ENCODE measurements around the gene FZD2.
A peak's percentile ranks its signal among the peaks of the same experiment; 100 is the strongest.
"Not testable (repeated sequence)": the region's sequence is repeated elsewhere in the genome, so short reads cannot be mapped to it uniquely, and the experiment has no call there.

The FZD2 gene

GRCh38 chr17:44556832-44557606, at the start of gene FZD2:
FZD2 (plus strand) TSS chr17:44557484; CDS start chr17:44557689, 205 bp downstream.
- peak; percentile 84 to 97 for DNase-seq

GRCh38 chr17:44511241-44512134, 45.8 kb upstream of the FZD2 start:
- DNase-seq, result peak in 1 of 2 experiments; percentile 17

DNA sequence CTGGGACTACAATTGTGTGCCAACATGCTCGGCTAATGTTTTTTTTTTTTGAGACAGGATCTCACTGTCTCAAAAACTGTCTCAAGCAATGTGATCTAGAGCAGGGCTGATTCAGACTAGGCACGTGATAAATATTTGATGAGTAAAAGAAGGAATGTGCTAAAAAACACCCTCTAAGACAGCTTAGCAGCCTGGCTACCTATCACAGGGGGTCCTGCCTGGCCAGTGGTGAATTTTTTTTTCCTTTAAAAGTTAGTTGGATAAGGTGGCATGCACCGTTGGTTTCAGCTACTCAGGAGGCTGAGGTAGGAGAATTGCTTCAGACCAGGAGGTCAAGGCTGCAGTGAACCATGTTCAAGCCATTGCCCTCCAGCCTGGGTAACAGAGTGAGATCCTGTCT, 39.3 kb upstream of the FZD2 start:
- DNase-seq, result no peak

- peak; percentile 28 to 67 for DNase-seq
Observed at GRCh38 chr17:44522883-44523671, 34.2 kb upstream of the FZD2 start.

- no peak for DNase-seq
Observed at GRCh38 chr17:44523672-44523972, 33.7 kb upstream of the FZD2 start.

DNA sequence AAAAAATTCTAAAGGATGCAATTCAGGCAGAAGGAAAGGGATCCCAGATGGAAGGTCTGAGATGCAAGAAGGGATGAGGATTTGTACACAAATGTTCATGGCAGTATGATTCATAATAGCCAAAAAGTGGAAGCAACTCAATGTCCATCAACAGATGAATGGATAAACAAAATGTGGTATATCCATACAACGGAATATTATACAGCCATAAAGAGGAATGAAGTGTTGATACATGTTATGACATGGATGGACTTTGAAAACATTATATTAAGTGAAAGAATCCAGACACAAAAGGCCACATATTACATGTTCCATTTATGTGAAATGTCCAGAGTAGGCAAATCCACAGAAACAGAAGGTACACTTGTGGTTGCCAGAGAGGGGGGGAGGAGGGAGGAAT, 30.2 kb upstream of the FZD2 start:
- DNase-seq, result no peak

GRCh38 chr17:44527954-44528353, 29.3 kb upstream of the FZD2 start:
- no peak for DNase-seq

GRCh38 chr17:44529864-44530263, 27.4 kb upstream of the FZD2 start:
- no peak for DNase-seq

DNA sequence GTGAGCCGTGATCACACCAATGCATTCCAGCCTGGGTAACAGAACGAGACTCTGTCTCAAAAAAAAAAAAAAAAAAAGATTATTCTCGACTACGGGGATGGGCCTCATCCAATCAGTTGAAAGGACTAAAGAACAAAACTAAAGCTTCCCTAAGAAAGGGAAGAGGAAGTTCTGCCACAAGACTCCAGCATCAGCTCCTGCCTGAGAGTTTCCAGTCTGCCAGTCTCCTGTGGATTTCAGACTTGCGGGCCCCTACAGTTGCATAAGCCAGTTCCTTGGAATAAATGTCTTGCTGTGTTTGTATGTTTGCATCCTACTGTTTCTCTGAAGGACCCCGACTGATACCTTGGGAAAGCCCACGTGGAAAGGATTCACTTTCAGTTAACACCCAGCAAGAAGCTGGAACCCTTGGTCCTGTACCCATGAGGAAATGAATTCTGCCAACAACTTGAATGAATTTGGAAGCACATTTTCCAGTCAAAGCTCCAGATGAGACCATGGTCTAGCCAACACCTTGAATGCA, 26.3 kb upstream of the FZD2 start:
- DNase-seq, result no peak

DNA sequence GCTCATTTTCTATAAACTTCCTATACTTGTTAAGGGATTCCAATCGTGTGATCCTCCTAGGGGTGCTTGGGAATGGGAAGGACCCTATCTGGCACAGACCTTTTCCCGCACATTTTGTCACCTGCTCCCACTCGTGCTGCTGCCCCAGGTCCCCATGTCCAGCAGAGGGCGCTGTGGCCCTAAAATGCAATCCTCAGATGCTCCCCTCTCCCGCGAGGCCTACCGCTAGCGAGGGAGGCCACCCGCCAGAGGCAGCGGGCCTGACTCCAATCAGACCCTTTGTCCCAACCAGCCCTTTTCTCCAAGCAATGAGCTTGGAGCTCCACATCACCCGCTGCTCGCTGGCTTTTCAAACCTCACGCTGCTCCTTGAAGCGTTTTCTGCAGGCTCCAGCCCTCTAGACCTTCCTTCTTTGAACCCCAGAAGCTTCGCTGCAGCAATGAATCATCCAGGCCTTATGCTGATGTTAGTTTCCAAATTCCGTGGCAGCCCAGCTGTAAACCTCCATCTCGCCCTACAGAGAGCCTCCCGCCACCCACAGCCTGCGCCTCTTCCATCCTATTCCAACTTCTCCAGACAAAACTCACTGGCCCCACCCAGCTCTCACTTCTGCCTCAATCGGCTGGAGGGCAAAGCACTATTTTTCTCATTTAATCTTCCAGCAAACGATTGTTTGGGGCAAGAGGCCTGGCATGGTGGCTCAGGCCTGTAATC, 23.6 kb upstream of the FZD2 start:
- peak; percentile 85 to 90 for DNase-seq

- DNase-seq, result no peak
Observed at GRCh38 chr17:44536090-44536953, 21.0 kb upstream of the FZD2 start.

GRCh38 chr17:44537922-44538321, 19.4 kb upstream of the FZD2 start:
- DNase-seq, result not testable (repeated sequence)

DNA sequence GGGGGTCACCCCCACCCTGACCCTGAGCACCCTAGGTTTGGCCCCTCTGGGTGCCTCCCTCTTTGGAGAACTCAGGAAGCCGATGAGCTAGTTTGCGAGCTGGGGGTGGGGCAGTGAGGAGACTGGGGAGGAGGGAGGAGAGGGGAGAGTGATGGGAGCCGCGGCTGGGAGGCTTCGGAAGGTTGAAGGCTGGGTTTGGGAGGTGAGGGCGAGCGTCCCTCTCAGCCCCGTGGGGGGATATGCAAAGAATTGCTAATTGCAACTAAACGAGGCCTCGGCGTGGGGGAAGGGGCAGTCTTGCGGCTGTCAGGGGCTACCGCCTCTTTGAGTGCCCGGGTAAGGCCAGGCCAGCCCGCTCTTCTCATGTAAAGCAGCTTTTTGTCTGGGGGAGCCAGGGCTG, 17.6 kb upstream of the FZD2 start:
- DNase-seq, result no peak

- DNase-seq, result no peak
Observed at GRCh38 chr17:44540246-44541084, 16.8 kb upstream of the FZD2 start.

DNA sequence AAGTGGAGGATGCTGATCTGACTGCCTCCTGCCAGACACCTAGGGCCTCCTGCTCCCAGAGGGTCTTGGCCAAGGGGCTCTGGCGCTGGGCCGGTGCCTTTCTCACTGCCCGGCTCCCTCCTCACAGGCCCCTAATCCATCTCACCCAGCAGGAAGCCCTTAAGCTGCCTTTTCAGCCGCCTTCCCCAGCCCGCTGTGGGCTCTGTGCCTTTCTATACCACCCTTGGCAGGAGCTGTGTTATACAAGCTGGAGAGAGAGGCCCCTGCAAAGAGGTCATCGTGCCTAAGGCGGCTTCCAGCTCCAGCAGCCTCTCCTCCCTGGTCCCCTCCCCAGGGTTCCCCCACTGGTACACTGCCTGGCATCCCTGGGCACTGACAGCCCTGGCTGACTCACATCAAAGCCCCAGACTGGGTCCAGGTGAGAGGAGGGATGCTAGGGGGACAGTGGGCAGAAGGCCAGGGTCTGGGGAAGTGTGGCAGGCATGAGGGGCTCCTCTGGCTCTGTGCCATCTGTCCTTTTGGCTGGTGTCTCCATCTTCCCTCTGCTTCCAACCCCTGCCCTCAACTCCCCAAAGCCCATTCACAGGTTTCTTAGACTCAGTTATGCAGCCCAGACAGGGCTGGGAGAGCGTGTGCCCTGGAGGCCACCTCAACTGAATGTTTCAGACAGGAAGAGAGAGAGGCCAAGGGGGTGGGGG, 15.3 kb upstream of the FZD2 start:
- DNase-seq, result peak; percentile 12 to 13

- no peak for DNase-seq
Observed at GRCh38 chr17:44543213-44543904, 13.9 kb upstream of the FZD2 start.

- DNase-seq, result no peak
Observed at GRCh38 chr17:44543905-44544523, 13.3 kb upstream of the FZD2 start.
